DOHH2 (cell line): ENCODE data around the gene TM9SF2.

Experiments
- CTCF ChIP-seq: fragments of 200-600 bp; sonication (generic); IDR thresholded peaks from one replicate; pipeline ENCODE4 v1.5.1; 2014; ENCODE audit warnings: antibody characterized with exemption, mild to moderate bottlenecking, low read depth, low read length; ENCODE audit not compliant: poor library complexity, severe bottlenecking
- EZH2phosphoT487 ChIP-seq: fragments of 200-600 bp; sonication (generic); IDR thresholded peaks from 2 replicates; pipeline ENCODE4 v1.6.1; 2017; ENCODE audit warnings: borderline replicate concordance, mild to moderate bottlenecking, antibody characterized with exemption, low read length, moderate library complexity, mixed read lengths

GRCh38 chr13:99500839-99501183, 461 bp upstream of the TM9SF2 start:
- TF ChIP-seq CTCF (no peak), EZH2phosphoT487 (no peak)
